Kidney epithelial cell (primary cell): ENCODE data around the gene WHRN. TPM values are rescaled to one million over a fixed set of nuclear protein-coding genes. Genes with fewer than 3 reads are reported as not detected.

Source experiments
- DNase-seq: peaks from one replicate; pipeline ENCODE4 v3.0.0-alpha.2; 2010; ENCODE audit warnings: low read depth
- H3K27me3 ChIP-seq: 2 replicates; pipeline ENCODE4 v1.6.0; 2011; ENCODE audit warnings: low read length; ENCODE audit not compliant: control insufficient read depth, insufficient read depth
- H3K36me3 ChIP-seq: 2 replicates; pipeline ENCODE4 v1.5.1; 2011; ENCODE audit warnings: low read length; ENCODE audit not compliant: control insufficient read depth, insufficient read depth
- H3K4me3 ChIP-seq: 2 replicates; pipeline ENCODE4 v1.5.1; 2011; ENCODE audit warnings: low read depth, mild to moderate bottlenecking, control low read depth, low read length
- CTCF ChIP-seq: IDR thresholded peaks from 2 replicates; pipeline ENCODE4 v1.5.1; 2011; ENCODE audit warnings: mild to moderate bottlenecking, moderate library complexity, low read length, control low read depth, inconsistent platforms; ENCODE audit not compliant: insufficient read depth, poor library complexity, severe bottlenecking
- total RNA-seq: library from RNA; depleted of rRNA; stranded (reverse); fragments of >200 nt; gene quantifications from 2 replicates; pipeline ENCODE4 v1.2.3, GENCODE V29; 2015

WHRN gene
- total RNA-seq, 1 donor from 2014 or later, result 9.2 TPM

- Histone ChIP-seq H3K4me3 (no peak overlapping the region), H3K27me3 (no peaks in the 10 kb centered on the region), H3K36me3 (no peaks in the 10 kb centered on the region)
- no peak for TF ChIP-seq CTCF
- DNase-seq, result no peak
These were observed 77.6 kb downstream of the WHRN start for GRCh38 chr9:114427644-114428043.

DNA sequence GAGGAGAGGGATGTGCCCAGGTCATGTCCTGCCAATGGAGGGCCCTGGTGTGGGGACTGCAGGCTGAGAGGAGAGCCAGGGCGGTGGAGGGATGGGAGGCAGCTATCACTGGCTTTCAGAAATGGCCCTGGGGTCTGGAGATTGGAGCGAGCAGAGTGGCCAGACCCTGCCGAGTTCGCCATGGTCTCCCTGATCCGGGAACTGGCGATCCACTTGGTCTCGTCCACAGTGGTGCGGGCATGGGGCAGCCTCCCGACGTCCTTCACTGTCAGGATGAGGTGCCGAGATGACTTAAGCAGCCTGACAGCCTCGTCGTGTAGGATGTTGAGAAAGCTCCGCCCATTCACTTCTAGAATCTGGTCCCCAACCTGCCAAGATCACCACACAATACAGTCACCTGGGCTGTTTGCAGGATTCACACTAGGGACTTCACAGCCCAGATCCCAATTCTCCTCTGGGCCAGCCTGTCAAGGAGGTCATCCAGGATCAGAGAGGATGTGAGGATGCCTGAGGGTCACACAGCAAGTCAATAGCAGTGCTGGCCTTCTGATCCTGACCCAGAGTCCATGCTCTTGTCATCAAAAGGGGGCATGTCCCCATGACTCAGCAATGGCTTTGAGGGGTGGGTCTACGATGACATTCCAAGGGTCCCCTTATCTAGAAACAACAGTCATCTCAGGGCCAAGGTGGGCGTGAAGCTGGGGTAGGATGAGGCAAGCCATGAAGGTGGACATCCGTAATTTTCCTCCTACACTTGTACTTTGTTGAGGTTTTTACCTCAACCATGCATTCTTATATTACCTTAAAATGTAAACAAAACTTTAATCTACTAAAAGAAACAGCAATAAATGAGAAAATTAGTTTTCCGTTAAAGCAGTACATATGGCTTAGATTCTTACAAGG lies 79.0 kb downstream of the WHRN start:
- H3K27me3 ChIP-seq, result no peaks in the 10 kb centered on the region
- no peaks in the 10 kb centered on the region for H3K36me3 ChIP-seq
- no peak overlapping the region for H3K4me3 ChIP-seq
- no peak for DNase-seq
- TF ChIP-seq CTCF, result no peak

- DNase-seq, result no peak
- Histone ChIP-seq H3K36me3 (no peaks in the 10 kb centered on the region), H3K27me3 (no peaks in the 10 kb centered on the region), H3K4me3 (no peak overlapping the region)
- TF ChIP-seq CTCF, result no peak
These were observed 80.1 kb downstream of the WHRN start for GRCh38 chr9:114425126-114425525.

DNA sequence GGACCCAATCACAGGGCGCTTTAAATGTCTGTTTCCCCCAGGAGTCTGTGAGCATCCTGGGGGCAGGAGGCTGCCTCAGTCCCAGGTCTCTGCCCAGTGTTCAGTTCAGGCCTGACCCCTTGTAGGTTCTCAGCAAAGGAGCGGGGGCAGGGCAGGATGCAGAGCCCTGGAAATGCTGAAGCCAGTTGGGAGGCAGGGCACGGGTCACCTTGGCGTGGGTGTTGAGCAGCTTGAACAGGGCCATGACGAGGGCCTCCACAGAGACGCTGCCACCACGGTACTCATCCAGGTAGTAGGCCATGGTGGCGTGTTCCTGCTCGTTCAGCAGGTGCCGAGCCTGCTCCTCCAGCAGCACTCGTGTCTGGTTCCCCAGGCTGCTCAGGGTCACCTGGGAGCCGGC lies 81.1 kb downstream of the WHRN start:
- TF ChIP-seq CTCF, result no peak
- no peaks in the 10 kb centered on the region for H3K27me3 ChIP-seq
- H3K4me3 ChIP-seq, result no peak overlapping the region
- no peaks in the 10 kb centered on the region for H3K36me3 ChIP-seq
- no peak for DNase-seq

DNA sequence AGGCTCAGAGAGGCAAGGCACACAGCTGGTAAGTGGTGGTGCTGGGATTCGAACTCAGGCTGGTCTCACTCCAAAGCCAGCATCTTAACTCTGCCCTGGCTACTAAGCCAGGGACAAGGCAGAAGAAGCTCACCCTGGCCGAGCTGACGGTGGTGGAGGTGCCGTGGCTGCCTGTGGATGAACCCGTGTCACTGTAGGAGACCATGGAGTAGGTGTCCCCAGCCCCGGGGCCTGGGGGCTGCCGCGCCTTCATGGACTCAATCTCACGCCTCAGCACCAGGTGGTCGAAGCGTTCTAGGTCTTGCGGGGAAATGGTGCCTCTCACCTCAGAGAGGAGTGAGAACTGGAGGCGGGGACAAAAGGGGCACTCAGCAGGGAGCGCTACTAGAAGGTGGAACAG lies 82.1 kb downstream of the WHRN start:
- H3K4me3 ChIP-seq, result no peak overlapping the region
- DNase-seq, result no peak
- H3K27me3 ChIP-seq, result no peaks in the 10 kb centered on the region
- no peak for TF ChIP-seq CTCF
- H3K36me3 ChIP-seq, result no peaks in the 10 kb centered on the region

DNA sequence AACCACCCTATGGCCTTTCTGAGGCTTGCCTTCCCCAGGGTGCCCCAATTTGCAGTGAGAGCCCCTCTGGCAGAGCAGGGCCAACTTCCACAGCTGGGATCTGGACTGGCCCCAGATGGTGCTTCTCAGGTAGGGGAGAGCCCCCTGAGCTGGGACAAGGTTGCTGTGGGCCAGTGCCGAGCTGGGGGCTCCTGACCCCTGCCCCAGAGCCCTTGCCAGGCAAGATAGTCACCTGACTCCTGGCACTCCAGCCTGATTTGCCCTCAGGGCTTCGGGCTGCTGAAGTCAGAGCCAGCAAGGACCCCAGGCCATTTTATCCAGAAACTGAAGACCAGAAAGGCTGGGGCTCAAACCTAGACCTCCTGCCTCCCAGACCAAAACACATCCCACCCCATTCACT lies 84.1 kb downstream of the WHRN start:
- TF ChIP-seq CTCF, result no peak
- DNase-seq, result no peak
- no peak overlapping the region for H3K4me3 ChIP-seq
- H3K36me3 ChIP-seq, result no peaks in the 10 kb centered on the region
- no peaks in the 10 kb centered on the region for H3K27me3 ChIP-seq
